Fibroblast of villous mesenchyme (primary cell): ENCODE measurements around the gene PALLD. TPM values are rescaled to one million over a fixed set of nuclear protein-coding genes. Genes with fewer than 3 reads are reported as not detected.
A peak's percentile ranks its signal among the peaks of the same experiment; 100 is the strongest.

Experiments
- DNase-seq: peaks from one replicate; pipeline ENCODE4 v3.0.0-alpha.2; 2010; ENCODE audit warnings: low read depth
- H3K4me3 ChIP-seq: 2 replicates; pipeline ENCODE4 v1.5.1; 2011; ENCODE audit warnings: low read depth, mild to moderate bottlenecking, low read length
- CTCF ChIP-seq: IDR thresholded peaks from 2 replicates; pipeline ENCODE4 v1.5.1; 2012; ENCODE audit warnings: low read depth, mild to moderate bottlenecking, low read length; ENCODE audit not compliant: insufficient read depth
- total RNA-seq: library from RNA; depleted of rRNA; stranded (reverse); fragments of >200 nt; gene quantifications from 2 replicates; pipeline ENCODE4 v1.2.3, GENCODE V29; 2012

PALLD gene
- total RNA-seq, 1 donor, result 188 TPM

- DNase-seq, result no peak
- no peak for TF ChIP-seq CTCF
- H3K4me3 ChIP-seq, result no peak overlapping the region
Measured at GRCh38 chr4:168598191-168598590, 101.3 kb downstream of the PALLD start.

GRCh38 chr4:168600796-168601583 lies 104.1 kb downstream of the PALLD start:
- no peak for TF ChIP-seq CTCF
- DNase-seq, result peak; percentile 46
- H3K4me3 ChIP-seq, result no peak overlapping the region

GRCh38 chr4:168601899-168602298 lies 105.0 kb downstream of the PALLD start:
- no peak for DNase-seq
- no peak for TF ChIP-seq CTCF
- no peak overlapping the region for H3K4me3 ChIP-seq

- no peak for TF ChIP-seq CTCF
- peak; percentile 84 for DNase-seq
- no peak overlapping the region for H3K4me3 ChIP-seq
Measured at GRCh38 chr4:168604496-168605373, 107.9 kb downstream of the PALLD start.

GRCh38 chr4:168605411-168605810 lies 108.6 kb downstream of the PALLD start:
- H3K4me3 ChIP-seq, result no peak overlapping the region
- peak; percentile 46 for DNase-seq
- TF ChIP-seq CTCF, result no peak

- TF ChIP-seq CTCF, result no peak
- H3K4me3 ChIP-seq, result no peak overlapping the region
- no peak for DNase-seq
Measured at GRCh38 chr4:168607215-168607614, 110.4 kb downstream of the PALLD start.
